LNCAP (cell line): ENCODE results near the gene CCDC87.

ENCODE experiments used
- CTCF ChIP-seq: fragments of 450-650 bp; IDR thresholded peaks from 2 replicates; pipeline ENCODE4 v1.5.1; 2017; ENCODE audit warnings: mild to moderate bottlenecking

Gene CCDC87

GRCh38 chr11:66566221-66566620 is 26.6 kb downstream of the CCDC87 start:
- TF ChIP-seq CTCF, result no peak

- no peak for TF ChIP-seq CTCF
These were observed 27.9 kb downstream of the CCDC87 start for GRCh38 chr11:66564984-66565383.

- no peak for TF ChIP-seq CTCF
These were observed 28.3 kb downstream of the CCDC87 start for GRCh38 chr11:66564538-66564937.

- no peak for TF ChIP-seq CTCF
These were observed 29.0 kb downstream of the CCDC87 start for GRCh38 chr11:66563832-66564231.

- no peak for TF ChIP-seq CTCF
These were observed 29.8 kb downstream of the CCDC87 start for GRCh38 chr11:66562907-66563583.

GRCh38 chr11:66562275-66562674 is 30.6 kb downstream of the CCDC87 start:
- no peak for TF ChIP-seq CTCF

- no peak for TF ChIP-seq CTCF
These were observed 31.0 kb downstream of the CCDC87 start for GRCh38 chr11:66561975-66562248.
